Measurements from ENCODE around the gene DBP. TPM values are rescaled to one million over a fixed set of nuclear protein-coding genes. Genes with fewer than 3 reads are reported as not detected.

Gene DBP
- total and polyA plus RNA-seq, 4 donors = 6.8 to 16.8 (median 9.8) TPM

DNA sequence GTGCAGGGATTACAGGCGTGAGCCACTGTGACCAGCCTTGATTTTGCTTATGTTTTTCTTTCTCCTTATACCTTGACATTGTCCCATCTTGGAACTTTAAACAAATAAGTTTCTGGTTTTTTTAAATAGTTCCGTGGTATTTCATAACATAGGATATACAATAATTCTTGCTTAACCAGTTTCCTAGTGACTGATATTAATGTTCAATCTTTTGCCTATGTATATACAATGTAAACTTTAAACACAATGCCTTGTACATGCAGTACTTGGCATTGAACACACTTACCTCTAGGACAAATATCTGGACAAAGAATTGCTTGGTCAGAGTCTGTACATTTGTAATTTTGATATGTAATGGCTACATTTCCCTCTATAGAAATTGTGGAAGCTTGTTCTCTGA lies 55.0 kb downstream of the DBP start:
- H3K27me3 ChIP-seq (ENCODE audit: control insufficient read depth in 3 of 3, insufficient read depth in 3 of 3, low read length in 2 of 3) = no peaks in the 10 kb centered on the region
- H3K4me3 ChIP-seq = no peak overlapping the region
- no peak overlapping the region for H3K27ac ChIP-seq (ENCODE audit: low read depth in 1 of 2, low read length in 1 of 2)
- ATAC-seq (ENCODE audit: insufficient read depth, low FRiP score) (no peak), DNase-seq (peak in 2 of 3 donors; percentile 18 to 25)
- no peaks in the 10 kb centered on the region for H3K36me3 ChIP-seq (ENCODE audit: control insufficient read depth in 4 of 4, insufficient read depth in 4 of 4, low read length in 4 of 4)
- TF ChIP-seq, protein P1, sequence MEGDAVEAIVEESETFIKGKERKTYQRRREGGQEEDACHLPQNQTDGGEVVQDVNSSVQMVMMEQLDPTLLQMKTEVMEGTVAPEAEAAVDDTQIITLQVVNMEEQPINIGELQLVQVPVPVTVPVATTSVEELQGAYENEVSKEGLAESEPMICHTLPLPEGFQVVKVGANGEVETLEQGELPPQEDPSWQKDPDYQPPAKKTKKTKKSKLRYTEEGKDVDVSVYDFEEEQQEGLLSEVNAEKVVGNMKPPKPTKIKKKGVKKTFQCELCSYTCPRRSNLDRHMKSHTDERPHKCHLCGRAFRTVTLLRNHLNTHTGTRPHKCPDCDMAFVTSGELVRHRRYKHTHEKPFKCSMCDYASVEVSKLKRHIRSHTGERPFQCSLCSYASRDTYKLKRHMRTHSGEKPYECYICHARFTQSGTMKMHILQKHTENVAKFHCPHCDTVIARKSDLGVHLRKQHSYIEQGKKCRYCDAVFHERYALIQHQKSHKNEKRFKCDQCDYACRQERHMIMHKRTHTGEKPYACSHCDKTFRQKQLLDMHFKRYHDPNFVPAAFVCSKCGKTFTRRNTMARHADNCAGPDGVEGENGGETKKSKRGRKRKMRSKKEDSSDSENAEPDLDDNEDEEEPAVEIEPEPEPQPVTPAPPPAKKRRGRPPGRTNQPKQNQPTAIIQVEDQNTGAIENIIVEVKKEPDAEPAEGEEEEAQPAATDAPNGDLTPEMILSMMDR (IDR thresholded peaks at IDR 0.05; ENCODE audit: control extremely low read depth, extremely low read depth) = no peak
- peaks cover 0 to 5% (median 0%) of the 10 kb centered on the region in 5 donors for H3K4me1 ChIP-seq (ENCODE audit: control insufficient read depth in 5 of 5, insufficient read depth in 5 of 5, low read length in 5 of 5)
- peaks cover 0 to 4% (median 0%) of the 10 kb centered on the region in 4 donors for H3K9me3 ChIP-seq (ENCODE audit: control insufficient read depth in 4 of 4, insufficient read depth in 3 of 4, low read length in 3 of 4)
- WGBS, 2 donors = 49 to 62% methylated on average over 2 of the region's 2 CpGs
- no peak overlapping the region for H3K9ac ChIP-seq (ENCODE audit: insufficient read depth in 1 of 2, low read length in 2 of 2)

Other genes with a start within 250 kb of the DBP start
- gene KDELR1, start 245.8 kb downstream of the DBP start, total RNA-seq = 100 to 1,000 TPM; 101 to 142 TPM
- 100 to 1,000 TPM; 108 to 156 TPM for gene KDELR1, start 245.8 kb downstream of the DBP start, polyA plus RNA-seq
- gene GRIN2D, start 243.7 kb downstream of the DBP start, total RNA-seq = 1 to 10 TPM in 1 of 2 donors, under 1 TPM in 1; 0.54 to 1.0 TPM
- gene GRIN2D, start 243.7 kb downstream of the DBP start, polyA plus RNA-seq = under 1 TPM; 0.26 to 0.32 TPM
- gene GRWD1, start 191.4 kb downstream of the DBP start, total RNA-seq = 10 to 100 TPM; 14.6 to 38.1 TPM
- gene GRWD1, start 191.4 kb downstream of the DBP start, polyA plus RNA-seq = 10 to 100 TPM in 1 of 2 donors, 1 to 10 TPM in 1; 8.9 to 29.2 TPM
- under 1 TPM; 0.82 to 0.83 TPM for gene KCNJ14, start 181.8 kb downstream of the DBP start, total RNA-seq
- under 1 TPM; 0.21 to 0.35 TPM for gene KCNJ14, start 181.8 kb downstream of the DBP start, polyA plus RNA-seq
- 10 to 100 TPM; 45.3 to 72.5 TPM for gene CYTH2, start 168.0 kb downstream of the DBP start, total RNA-seq
- 10 to 100 TPM; 44.1 to 53.1 TPM for gene CYTH2, start 168.0 kb downstream of the DBP start, polyA plus RNA-seq
- 10 to 100 TPM in 1 of 2 donors, 1 to 10 TPM in 1; 3.1 to 10.7 TPM for gene LMTK3, start 125.5 kb downstream of the DBP start, total RNA-seq
- 1 to 10 TPM; 1.9 to 6.5 TPM for gene LMTK3, start 125.5 kb downstream of the DBP start, polyA plus RNA-seq
- 10 to 100 TPM in 1 of 2 donors, 1 to 10 TPM in 1; 1.2 to 10.5 TPM for gene SULT2B1, start 85.2 kb downstream of the DBP start, total RNA-seq
- gene SULT2B1, start 85.2 kb downstream of the DBP start, polyA plus RNA-seq = 10 to 100 TPM; 10.9 to 22.9 TPM
- not detected for gene SPACA4, start 30.6 kb downstream of the DBP start, total RNA-seq
- gene SPACA4, start 30.6 kb downstream of the DBP start, polyA plus RNA-seq = under 1 TPM; 0.03 to 0.16 TPM
- gene FAM83E, start 22.3 kb downstream of the DBP start, total RNA-seq = 10 to 100 TPM; 22.2 to 41.1 TPM
- gene FAM83E, start 22.3 kb downstream of the DBP start, polyA plus RNA-seq = 10 to 100 TPM; 32.3 to 43.8 TPM
- 1,000 to 10,000 TPM; 1,019 to 1,119 TPM for gene RPL18, start 18.2 kb downstream of the DBP start, total RNA-seq
- 1,000 to 10,000 TPM; 1,696 to 3,542 TPM for gene RPL18, start 18.2 kb downstream of the DBP start, polyA plus RNA-seq
- 10 to 100 TPM; 10.3 to 35.3 TPM for gene SPHK2, start 17.9 kb downstream of the DBP start, total RNA-seq
- gene SPHK2, start 17.9 kb downstream of the DBP start, polyA plus RNA-seq = 10 to 100 TPM; 18.3 to 19.8 TPM
- 1 to 10 TPM in 1 of 2 donors, under 1 TPM in 1; 0.88 to 5.4 TPM for gene CA11, start 8.8 kb upstream of the DBP start, total RNA-seq
- gene CA11, start 8.8 kb upstream of the DBP start, polyA plus RNA-seq = 10 to 100 TPM in 1 of 2 donors, 1 to 10 TPM in 1; 4.8 to 13.0 TPM
- under 1 TPM; 0.26 to 0.28 TPM for gene NTN5, start 35.6 kb upstream of the DBP start, total RNA-seq
- gene NTN5, start 35.6 kb upstream of the DBP start, polyA plus RNA-seq = under 1 TPM; 0.11 to 0.28 TPM
- 1 to 10 TPM in 1 of 2 donors, under 1 TPM in 1; 0.40 to 5.6 TPM for gene FUT2, start 58.6 kb upstream of the DBP start, total RNA-seq
- gene FUT2, start 58.6 kb upstream of the DBP start, polyA plus RNA-seq = 1 to 10 TPM; 4.4 to 6.5 TPM
- 1 to 10 TPM; 1.3 to 1.5 TPM for gene MAMSTR, start 82.3 kb upstream of the DBP start, total RNA-seq
- 1 to 10 TPM in 1 of 2 donors, under 1 TPM in 1; 0.48 to 1.2 TPM for gene MAMSTR, start 82.3 kb upstream of the DBP start, polyA plus RNA-seq
- gene RASIP1, start 103.2 kb upstream of the DBP start, total RNA-seq = 10 to 100 TPM; 26.2 to 32.8 TPM
- gene RASIP1, start 103.2 kb upstream of the DBP start, polyA plus RNA-seq = 10 to 100 TPM; 24.7 to 37.9 TPM
- 1 to 10 TPM; 1.2 to 3.1 TPM for gene IZUMO1, start 109.5 kb upstream of the DBP start, total RNA-seq
- 1 to 10 TPM in 1 of 2 donors, under 1 TPM in 1; 0.97 to 2.4 TPM for gene IZUMO1, start 109.5 kb upstream of the DBP start, polyA plus RNA-seq
- gene FUT1, start 115.3 kb upstream of the DBP start, total RNA-seq = 10 to 100 TPM in 1 of 2 donors, 1 to 10 TPM in 1; 5.1 to 12.4 TPM
- gene FUT1, start 115.3 kb upstream of the DBP start, polyA plus RNA-seq = 1 to 10 TPM; 5.5 to 8.6 TPM
- not detected for gene FGF21, start 118.1 kb upstream of the DBP start, total RNA-seq
- not detected for gene FGF21, start 118.1 kb upstream of the DBP start, polyA plus RNA-seq
- 10 to 100 TPM; 36.5 to 93.7 TPM for gene BCAT2, start 173.7 kb upstream of the DBP start, total RNA-seq
- gene BCAT2, start 173.7 kb upstream of the DBP start, polyA plus RNA-seq = 10 to 100 TPM; 63.9 to 72.7 TPM
- 10 to 100 TPM; 12.8 to 17.9 TPM for gene HSD17B14, start 199.1 kb upstream of the DBP start, total RNA-seq
- gene HSD17B14, start 199.1 kb upstream of the DBP start, polyA plus RNA-seq = 10 to 100 TPM in 1 of 2 donors, 1 to 10 TPM in 1; 9.0 to 39.1 TPM
- 10 to 100 TPM in 1 of 2 donors, 1 to 10 TPM in 1; 8.4 to 57.7 TPM for gene PLEKHA4, start 231.2 kb upstream of the DBP start, total RNA-seq
- gene PLEKHA4, start 231.2 kb upstream of the DBP start, polyA plus RNA-seq = 10 to 100 TPM; 19.3 to 22.0 TPM
- 100 to 1,000 TPM; 101 to 104 TPM for gene PPP1R15A, start 235.0 kb upstream of the DBP start, total RNA-seq
- 100 to 1,000 TPM; 203 to 208 TPM for gene PPP1R15A, start 235.0 kb upstream of the DBP start, polyA plus RNA-seq